Osteocyte (in vitro differentiated cells): ENCODE data around the gene KLHL26. TPM values are rescaled to one million over a fixed set of nuclear protein-coding genes. Genes with fewer than 3 reads are reported as not detected.

Experiments used
- DNase-seq: peaks from one replicate; pipeline ENCODE4 v3.0.0; 2021; ENCODE audit warnings: mixed read lengths; ENCODE audit not compliant: unreplicated experiment; ENCODE audit errors: extremely low spot score
- H3K27ac Mint-ChIP-seq: one replicate; pipeline ENCODE4 v1.8.0; 2021; ENCODE audit warnings: mild to moderate bottlenecking, mixed read lengths; ENCODE audit not compliant: unreplicated experiment
- H3K27me3 Mint-ChIP-seq: one replicate; pipeline ENCODE4 v1.8.0; 2021; ENCODE audit warnings: mixed read lengths; ENCODE audit not compliant: unreplicated experiment
- H3K36me3 Mint-ChIP-seq: one replicate; pipeline ENCODE4 v1.8.0; 2021; ENCODE audit warnings: mixed read lengths; ENCODE audit not compliant: unreplicated experiment
- H3K4me1 Mint-ChIP-seq: one replicate; pipeline ENCODE4 v1.8.0; 2021; ENCODE audit warnings: mixed read lengths; ENCODE audit not compliant: unreplicated experiment
- H3K4me3 Mint-ChIP-seq: one replicate; pipeline ENCODE4 v1.8.0; 2021; ENCODE audit warnings: mild to moderate bottlenecking, moderate library complexity, mixed read lengths; ENCODE audit not compliant: unreplicated experiment
- H3K9me3 Mint-ChIP-seq: one replicate; pipeline ENCODE4 v1.8.0; 2021; ENCODE audit warnings: mixed read lengths; ENCODE audit not compliant: unreplicated experiment
- CTCF ChIP-seq: fragments of 200-600 bp; sonication (generic); IDR thresholded peaks from 2 replicates; pipeline ENCODE4 v1.5.0; 2021; ENCODE audit warnings: antibody characterized with exemption, mild to moderate bottlenecking, moderate library complexity
- total RNA-seq: library from RNA; stranded (reverse); gene quantifications from 2 replicates; pipeline ENCODE4 v1.2.1, GENCODE V29; 2021

The KLHL26 gene
- total RNA-seq, 1 donor from 2014 or later: 12.4 TPM

DNA sequence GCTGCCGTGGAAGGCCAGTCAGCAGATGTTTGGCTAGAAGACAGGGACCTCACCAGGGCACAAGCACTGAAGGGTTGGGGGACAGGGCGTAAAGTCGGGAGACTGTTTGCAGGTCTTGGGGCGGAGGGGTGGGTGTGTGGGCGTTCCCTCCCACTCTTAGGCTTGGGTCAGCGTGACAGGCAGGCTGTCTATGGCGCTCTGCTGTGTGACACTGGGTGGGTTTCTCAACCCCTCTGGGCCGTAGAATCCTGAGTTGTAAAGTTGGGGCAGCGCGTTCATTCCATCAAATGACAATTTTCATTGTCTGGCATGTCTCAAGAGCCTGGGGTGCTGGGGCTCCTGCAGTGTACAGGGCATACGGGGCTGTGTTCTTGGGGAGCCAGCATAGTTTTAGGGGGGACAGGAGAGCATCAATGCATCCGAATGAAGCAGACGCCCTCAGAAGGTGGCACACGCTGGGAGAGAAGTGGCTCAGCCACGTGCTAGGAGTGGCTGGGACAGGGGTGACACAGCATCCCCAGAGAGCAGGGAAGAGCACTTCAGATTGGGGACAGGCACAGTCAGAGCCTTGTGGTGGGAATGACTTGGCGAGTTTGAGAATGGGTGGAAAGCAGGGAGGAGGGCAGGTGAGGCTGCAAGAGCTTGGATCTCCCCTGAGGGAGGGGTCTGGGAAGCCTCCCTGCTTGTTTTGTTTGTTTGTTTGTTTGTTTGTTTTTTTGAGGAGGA is 51.1 kb downstream of the KLHL26 start:
- Mint-ChIP-seq H3K27ac (no peak overlapping the region), H3K4me1 (peaks cover 13% of the 10 kb centered on the region), H3K4me3 (no peak overlapping the region), H3K36me3 (no peaks in the 10 kb centered on the region), H3K9me3 (no peaks in the 10 kb centered on the region), H3K27me3 (no peaks in the 10 kb centered on the region)
- no peak for DNase-seq
- TF ChIP-seq CTCF: no peak

DNA sequence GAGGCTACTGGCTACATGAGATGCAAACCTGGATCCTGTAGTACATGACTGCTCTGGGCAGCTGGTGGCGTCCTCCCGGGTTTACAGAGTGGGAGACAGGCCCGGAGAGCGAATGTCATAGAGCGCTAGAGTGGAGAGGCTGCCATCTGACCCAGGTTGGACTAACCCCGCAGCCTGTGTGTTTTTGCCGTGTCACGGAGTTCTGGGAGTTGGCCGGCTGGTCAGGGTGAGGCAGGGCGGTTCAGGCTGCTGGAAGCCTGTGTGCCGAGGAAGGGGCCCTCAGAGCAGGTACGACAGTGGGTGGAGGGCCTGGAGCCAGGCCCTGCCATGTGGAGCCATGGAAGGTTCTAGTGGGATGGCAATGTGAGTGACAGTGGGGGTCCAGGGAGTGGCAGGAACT is 59.2 kb downstream of the KLHL26 start:
- H3K4me3 Mint-ChIP-seq: no peak overlapping the region
- peaks cover 14% of the 10 kb centered on the region for H3K4me1 Mint-ChIP-seq
- no peak overlapping the region for H3K27ac Mint-ChIP-seq
- H3K36me3 Mint-ChIP-seq: no peaks in the 10 kb centered on the region
- no peaks in the 10 kb centered on the region for H3K27me3 Mint-ChIP-seq
- no peak for DNase-seq
- TF ChIP-seq CTCF: no peak
- no peaks in the 10 kb centered on the region for H3K9me3 Mint-ChIP-seq

GRCh38 chr19:18697680-18698079 is 60.9 kb downstream of the KLHL26 start:
- DNase-seq: no peak
- H3K27me3 Mint-ChIP-seq: no peaks in the 10 kb centered on the region
- H3K27ac Mint-ChIP-seq: no peak overlapping the region

DNA sequence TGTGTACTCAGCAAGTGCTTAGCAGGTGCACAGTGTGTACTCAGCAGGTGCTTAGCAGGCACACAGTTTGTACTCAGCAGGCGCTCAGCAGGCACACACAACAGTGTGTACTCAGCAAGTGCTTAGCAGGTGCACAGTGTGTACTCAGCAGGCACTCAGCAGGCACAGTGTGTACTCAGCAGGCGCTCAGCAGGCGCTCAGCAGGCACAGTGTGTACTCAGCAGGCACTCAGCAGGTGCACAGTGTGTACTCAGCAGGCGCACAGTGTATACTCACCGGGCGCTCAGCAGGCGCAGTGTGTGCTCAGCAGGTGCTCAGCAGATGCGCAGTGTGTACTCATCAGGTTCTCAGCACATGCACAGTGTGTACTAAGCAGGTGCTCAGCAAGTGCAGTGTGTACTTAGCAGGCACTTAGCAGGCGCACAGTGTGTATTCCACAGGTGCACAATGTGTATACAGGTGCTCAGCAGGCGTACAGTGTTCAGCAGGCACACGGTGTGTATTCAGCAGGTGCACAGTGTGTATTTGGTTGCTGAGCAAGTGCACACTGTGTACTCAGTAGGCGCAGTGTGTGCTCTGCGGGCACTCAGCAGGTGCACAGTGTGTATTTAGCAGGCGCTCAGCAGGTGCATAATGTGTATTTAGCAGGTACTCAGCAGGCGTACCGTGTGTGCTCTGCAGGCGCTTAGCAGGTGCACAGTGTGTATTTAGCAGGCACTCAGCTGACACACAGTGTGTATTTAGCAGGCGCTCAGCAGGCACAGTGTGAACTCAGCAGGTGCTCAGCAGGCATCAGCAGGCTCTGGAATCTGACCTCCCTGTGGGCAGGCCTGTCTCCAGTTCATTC is 61.7 kb downstream of the KLHL26 start:
- Mint-ChIP-seq H3K27me3 (no peaks in the 10 kb centered on the region), H3K4me3 (no peak overlapping the region), H3K9me3 (no peaks in the 10 kb centered on the region), H3K27ac (no peak overlapping the region), H3K36me3 (no peaks in the 10 kb centered on the region), H3K4me1 (peaks cover 18% of the 10 kb centered on the region)
- DNase-seq: no peak
- TF ChIP-seq CTCF: no peak

More at GRCh38 chr19:18697680-18698079, 60.9 kb downstream of the KLHL26 start:
- Mint-ChIP-seq H3K9me3 (no peaks in the 10 kb centered on the region), H3K4me1 (peaks cover 18% of the 10 kb centered on the region), H3K4me3 (no peak overlapping the region), H3K36me3 (no peaks in the 10 kb centered on the region)
- no peak for TF ChIP-seq CTCF

DNA sequence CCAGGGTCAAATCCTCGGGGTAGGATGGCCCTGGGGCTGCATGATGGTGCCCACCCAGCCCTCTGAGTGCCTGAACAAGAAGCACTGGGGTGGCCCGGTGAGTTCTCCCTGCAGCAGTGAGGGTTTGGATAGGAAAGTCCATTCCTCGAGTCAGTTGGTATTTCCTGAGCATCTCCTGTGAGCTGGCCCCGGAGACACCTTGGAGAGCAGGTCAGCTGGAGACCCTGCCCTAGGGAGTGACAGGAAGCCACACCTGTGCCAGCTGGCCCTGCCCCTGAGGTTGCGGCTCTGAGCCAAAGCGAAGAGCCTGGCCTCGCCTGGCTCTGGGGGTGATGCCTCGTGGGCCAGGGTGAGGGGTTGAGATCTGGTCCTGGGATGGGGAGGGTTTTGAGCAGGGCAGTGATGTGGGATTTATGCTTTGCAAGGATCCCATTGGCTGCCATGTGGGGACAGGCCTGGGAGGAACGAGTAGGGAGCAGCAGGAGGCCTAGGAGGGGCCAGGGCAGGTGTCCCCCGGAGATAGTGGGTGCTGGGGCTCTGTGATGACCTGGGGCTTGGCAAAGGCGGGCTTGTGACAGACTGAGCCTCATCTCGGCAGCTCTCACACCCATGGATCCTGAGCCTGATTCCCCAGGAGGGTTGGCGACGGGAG is 62.7 kb downstream of the KLHL26 start:
- peaks cover 18% of the 10 kb centered on the region for H3K4me1 Mint-ChIP-seq
- DNase-seq: no peak
- no peaks in the 10 kb centered on the region for H3K9me3 Mint-ChIP-seq
- no peaks in the 10 kb centered on the region for H3K27me3 Mint-ChIP-seq
- H3K4me3 Mint-ChIP-seq: no peak overlapping the region
- no peaks in the 10 kb centered on the region for H3K36me3 Mint-ChIP-seq
- H3K27ac Mint-ChIP-seq: no peak overlapping the region
- TF ChIP-seq CTCF: no peak
